Omental fat pad (tissue), 4 donors: ENCODE results near the gene HAUS6. TPM values are rescaled to one million over a fixed set of nuclear protein-coding genes. Genes with fewer than 3 reads are reported as not detected.
"Not testable (repeated sequence)": the region's sequence is repeated elsewhere in the genome, so short reads cannot be mapped to it uniquely, and the experiment has no call there.

Source experiments
- ATAC-seq: fragments of 150-250 bp; one replicate; pipeline ENCODE4 v1.9.1; 2016; ENCODE audit warnings: mild to moderate bottlenecking, moderate library complexity; ENCODE audit not compliant: low FRiP score
- DNase-seq: peaks from one replicate; pipeline ENCODE4 v3.0.0-alpha.2; 2019; ENCODE audit warnings: low spot score
- CTCF ChIP-seq, 3 donors: fragments of 450-650 bp; IDR thresholded peaks; one replicate each; pipeline ENCODE4 v1.5.1; 2016 to 2017; ENCODE audit warnings: antibody characterized with exemption in 3 of 3, mild to moderate bottlenecking in 3 of 3, moderate library complexity in 2 of 3
- total RNA-seq, 4 donors: library from RNA; depleted of rRNA; stranded (reverse); fragments of >200 nt; gene quantifications; one replicate each; pipeline ENCODE4 v1.1.0, GENCODE V29; 2016

HAUS6 gene
- total RNA-seq, 4 donors from 2014 or later: 7.5 to 14.7 (median 9.7) TPM

- peak; percentile 39 for ATAC-seq
- no peak for TF ChIP-seq CTCF (IDR thresholded peaks at IDR 0.05)
- DNase-seq: no peak
These were observed 13.5 kb upstream of the HAUS6 start for GRCh38 chr9:19116107-19116790.

GRCh38 chr9:19114680-19115270 lies 12.1 kb upstream of the HAUS6 start:
- TF ChIP-seq CTCF (IDR thresholded peaks at IDR 0.05): no peak

GRCh38 chr9:19113964-19114679 lies 11.4 kb upstream of the HAUS6 start:
- peak; percentile 6 for ATAC-seq
- TF ChIP-seq CTCF (IDR thresholded peaks at IDR 0.05): no peak
- DNase-seq: no peak

More at GRCh38 chr9:19114680-19115270, 12.1 kb upstream of the HAUS6 start:
- no peak for DNase-seq
- no peak for ATAC-seq

- DNase-seq, ATAC-seq: not testable (repeated sequence)
These were observed 10.4 kb upstream of the HAUS6 start for GRCh38 chr9:19113064-19113611.

GRCh38 chr9:19108038-19108437 lies 5.3 kb upstream of the HAUS6 start:
- no peak for TF ChIP-seq CTCF (IDR thresholded peaks at IDR 0.05)
- no peak for ATAC-seq
- no peak for DNase-seq

GRCh38 chr9:19104515-19105282 lies 2.0 kb upstream of the HAUS6 start:
- ATAC-seq (no peak), DNase-seq (no peak)
- TF ChIP-seq CTCF (IDR thresholded peaks at IDR 0.05): no peak

GRCh38 chr9:19102181-19102630 lies 498 bp downstream of the HAUS6 start:
- ATAC-seq: peak; percentile 32
- DNase-seq: no peak
- no peak for TF ChIP-seq CTCF (IDR thresholded peaks at IDR 0.05)
